Fibroblast of pulmonary artery (primary cell): ENCODE measurements around the gene PRODH2.

Experiments used
- DNase-seq: peaks from one replicate; pipeline ENCODE4 v3.0.0-alpha.2; 2010; ENCODE audit warnings: low read depth
- H3K4me3 ChIP-seq: replicated peaks from 2 replicates; pipeline ENCODE4 v1.5.1; 2011; ENCODE audit warnings: low read depth, mild to moderate bottlenecking, control low read depth, low read length, moderate library complexity
- CTCF ChIP-seq: IDR thresholded peaks from 2 replicates; pipeline ENCODE4 v1.5.1; 2011; ENCODE audit warnings: mild to moderate bottlenecking, control low read depth, low read length, inconsistent platforms; ENCODE audit errors: missing control alignments

The PRODH2 gene

GRCh38 chr19:35847911-35848310, 35.3 kb upstream of the PRODH2 start:
- DNase-seq: no peak
- TF ChIP-seq CTCF: no peak
- no peak overlapping the region for H3K4me3 ChIP-seq

GRCh38 chr19:35846038-35846668, 33.5 kb upstream of the PRODH2 start:
- DNase-seq: no peak
- no peak for TF ChIP-seq CTCF
- no peak overlapping the region for H3K4me3 ChIP-seq

GRCh38 chr19:35845215-35846037, 32.8 kb upstream of the PRODH2 start:
- TF ChIP-seq CTCF: no peak
- no peak for DNase-seq
- no peak overlapping the region for H3K4me3 ChIP-seq

GRCh38 chr19:35844482-35845214, 32.0 kb upstream of the PRODH2 start:
- no peak for TF ChIP-seq CTCF
- H3K4me3 ChIP-seq: no peak overlapping the region

GRCh38 chr19:35843676-35844481, 31.2 kb upstream of the PRODH2 start:
- no peak for TF ChIP-seq CTCF
- no peak overlapping the region for H3K4me3 ChIP-seq
- no peak for DNase-seq

More at GRCh38 chr19:35844482-35845214, 32.0 kb upstream of the PRODH2 start:
- DNase-seq: no peak

GRCh38 chr19:35842666-35843272, 30.1 kb upstream of the PRODH2 start:
- no peak for DNase-seq
- H3K4me3 ChIP-seq: no peak overlapping the region
- no peak for TF ChIP-seq CTCF
